Measurements from ENCODE around the gene RBM10.

Gene RBM10

GRCh38 chrX:47223476-47224250, 78.6 kb downstream of the RBM10 start:
- no peak for TF ChIP-seq CTCF (IDR thresholded peaks at IDR 0.05; ENCODE audit: low read length, missing control alignments)

GRCh38 chrX:47224266-47224895, 79.4 kb downstream of the RBM10 start:
- no peak for DNase-seq (ENCODE audit: low read depth)
- no peak overlapping the region for H3K4me3 ChIP-seq (replicated peaks; ENCODE audit: low read depth, low read length)
- no peak for TF ChIP-seq CTCF (IDR thresholded peaks at IDR 0.05; ENCODE audit: low read length, missing control alignments)

More at GRCh38 chrX:47223476-47224250, 78.6 kb downstream of the RBM10 start:
- no peak for DNase-seq (ENCODE audit: low read depth)
- H3K4me3 ChIP-seq (replicated peaks; ENCODE audit: low read depth, low read length), result no peak overlapping the region

GRCh38 chrX:47224896-47225290, 79.9 kb downstream of the RBM10 start:
- no peak overlapping the region for H3K4me3 ChIP-seq (replicated peaks; ENCODE audit: low read depth, low read length)
- no peak for TF ChIP-seq CTCF (IDR thresholded peaks at IDR 0.05; ENCODE audit: low read length, missing control alignments)
- no peak for DNase-seq (ENCODE audit: low read depth)

- no peak for DNase-seq (ENCODE audit: low read depth)
- no peak overlapping the region for H3K4me3 ChIP-seq (replicated peaks; ENCODE audit: low read depth, low read length)
- no peak for TF ChIP-seq CTCF (IDR thresholded peaks at IDR 0.05; ENCODE audit: low read length, missing control alignments)
Observed at GRCh38 chrX:47226071-47226470, 81.0 kb downstream of the RBM10 start.

GRCh38 chrX:47226531-47227333, 81.7 kb downstream of the RBM10 start:
- no peak for DNase-seq (ENCODE audit: low read depth)
- no peak for TF ChIP-seq CTCF (IDR thresholded peaks at IDR 0.05; ENCODE audit: low read length, missing control alignments)
- no peak overlapping the region for H3K4me3 ChIP-seq (replicated peaks; ENCODE audit: low read depth, low read length)

- no peak for DNase-seq (ENCODE audit: low read depth)
- TF ChIP-seq CTCF (IDR thresholded peaks at IDR 0.05; ENCODE audit: low read length, missing control alignments), result no peak
- H3K4me3 ChIP-seq (replicated peaks; ENCODE audit: low read depth, low read length), result no peak overlapping the region
Observed at GRCh38 chrX:47227334-47227583, 82.2 kb downstream of the RBM10 start.

Measured in fibroblast of pulmonary artery (primary cell).